VCaP (cell line): Measurements from ENCODE around the gene ZNRD2.

Experiments
- H3K27ac ChIP-seq: fragments of 450-650 bp; 2 replicates; pipeline ENCODE4 v1.5.1; 2017
- CTCF ChIP-seq: fragments of 450-650 bp; conservative IDR thresholded peaks from 2 replicates; pipeline ENCODE4 v1.5.1; 2017; ENCODE audit warnings: mild to moderate bottlenecking, moderate library complexity

ZNRD2 gene

GRCh38 chr11:65526744-65527143, 43.5 kb upstream of the ZNRD2 start:
- no peak for TF ChIP-seq CTCF
- peak overlapping the region; percentile 95 for H3K27ac ChIP-seq

- TF ChIP-seq CTCF: no peak
- peak overlapping the region; percentile 14; the same call in 1 of the 2 replicates for H3K27ac ChIP-seq
Measured at GRCh38 chr11:65528819-65529350, 41.4 kb upstream of the ZNRD2 start.

- no peak overlapping the region for H3K27ac ChIP-seq
- no peak for TF ChIP-seq CTCF
Measured at GRCh38 chr11:65529475-65530156, 40.7 kb upstream of the ZNRD2 start.

GRCh38 chr11:65530157-65530496, 40.1 kb upstream of the ZNRD2 start:
- TF ChIP-seq CTCF: peak; percentile 84
- no peak overlapping the region for H3K27ac ChIP-seq

- no peak overlapping the region for H3K27ac ChIP-seq
- no peak for TF ChIP-seq CTCF
Measured at GRCh38 chr11:65532388-65533064, 37.8 kb upstream of the ZNRD2 start.

- no peak for TF ChIP-seq CTCF
- H3K27ac ChIP-seq: peak overlapping the region; percentile 98; the same call in 1 of the 2 replicates
Measured at GRCh38 chr11:65535102-65535501, 35.2 kb upstream of the ZNRD2 start.

GRCh38 chr11:65536412-65537295, 33.6 kb upstream of the ZNRD2 start:
- H3K27ac ChIP-seq: peak overlapping the region; percentile 98
- no peak for TF ChIP-seq CTCF
